AG09309 (cell line): ENCODE results near the gene LOXL4.
"Not testable (repeated sequence)": the region's sequence is repeated elsewhere in the genome, so short reads cannot be mapped to it uniquely, and the experiment has no call there.

Experiments used
- DNase-seq: peaks from one replicate; pipeline ENCODE4 v3.0.0-alpha.2; 2010; ENCODE audit warnings: low read depth
- H3K4me3 ChIP-seq: 2 replicates; pipeline ENCODE4 v1.5.1; 2011; ENCODE audit warnings: mild to moderate bottlenecking, low read depth, low read length, moderate library complexity; ENCODE audit not compliant: control insufficient read depth
- CTCF ChIP-seq: IDR thresholded peaks from 2 replicates; pipeline ENCODE4 v1.5.1; 2011; ENCODE audit warnings: mild to moderate bottlenecking, low read depth, low read length, inconsistent platforms; ENCODE audit not compliant: insufficient read depth, control insufficient read depth; ENCODE audit errors: missing control alignments

Gene LOXL4

GRCh38 chr10:98240524-98240923 lies 27.5 kb downstream of the LOXL4 start:
- H3K4me3 ChIP-seq, result no peak overlapping the region
- no peak for DNase-seq
- no peak for TF ChIP-seq CTCF

- no peak overlapping the region for H3K4me3 ChIP-seq
- DNase-seq, result no peak
- no peak for TF ChIP-seq CTCF
Observed at GRCh38 chr10:98238391-98238790, 29.6 kb downstream of the LOXL4 start.

GRCh38 chr10:98236862-98237261 lies 31.1 kb downstream of the LOXL4 start:
- DNase-seq, result no peak
- no peak overlapping the region for H3K4me3 ChIP-seq
- TF ChIP-seq CTCF, result no peak

- no peak overlapping the region for H3K4me3 ChIP-seq
- no peak for TF ChIP-seq CTCF
- DNase-seq, result no peak
Observed at GRCh38 chr10:98235846-98236245, 32.1 kb downstream of the LOXL4 start.

GRCh38 chr10:98231417-98231816 lies 36.6 kb downstream of the LOXL4 start:
- no peak for DNase-seq
- TF ChIP-seq CTCF, result no peak

GRCh38 chr10:98228266-98228665 lies 39.7 kb downstream of the LOXL4 start:
- not testable (repeated sequence) for H3K4me3 ChIP-seq, DNase-seq

More at GRCh38 chr10:98231417-98231816, 36.6 kb downstream of the LOXL4 start:
- no peak overlapping the region for H3K4me3 ChIP-seq

GRCh38 chr10:98227713-98228112 lies 40.3 kb downstream of the LOXL4 start:
- not testable (repeated sequence) for H3K4me3 ChIP-seq

GRCh38 chr10:98226508-98227144 lies 41.4 kb downstream of the LOXL4 start:
- TF ChIP-seq CTCF, result no peak
- H3K4me3 ChIP-seq, result no peak overlapping the region

More at GRCh38 chr10:98227713-98228112, 40.3 kb downstream of the LOXL4 start:
- not testable (repeated sequence) for DNase-seq

More at GRCh38 chr10:98226508-98227144, 41.4 kb downstream of the LOXL4 start:
- DNase-seq, result no peak
